ENCODE results near the gene TMEM134.

The TMEM134 gene

DNA sequence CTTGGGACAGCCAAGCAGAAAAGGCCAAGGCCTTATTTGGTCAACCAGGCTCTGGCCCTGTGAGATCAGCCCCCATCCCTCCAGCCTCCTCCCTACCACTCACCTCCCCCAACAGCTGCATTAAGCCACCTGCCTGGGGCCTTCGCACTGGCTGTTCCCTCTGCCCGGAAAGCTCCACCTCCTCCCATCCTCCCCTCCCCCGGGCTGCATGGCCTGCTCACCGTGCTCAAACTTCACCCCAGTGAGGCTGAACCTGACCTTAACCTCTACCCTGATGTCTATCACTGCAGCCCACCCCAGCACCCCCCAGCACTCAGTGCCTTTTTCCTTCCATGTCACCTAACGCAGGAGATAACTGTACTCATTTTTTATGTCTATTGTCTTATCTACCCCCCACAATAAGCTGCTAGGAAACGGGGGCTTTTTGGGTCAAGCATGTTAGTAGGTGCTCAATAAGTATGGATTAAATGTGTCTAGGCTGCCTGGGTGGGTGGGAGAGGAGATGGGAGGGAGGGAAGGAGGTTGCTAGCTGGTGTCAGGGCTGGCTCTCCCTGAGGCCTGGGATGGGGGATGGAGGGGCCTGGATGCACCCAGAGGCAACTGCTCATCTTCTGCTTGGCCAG is 32.5 kb downstream of the TMEM134 start:
- no peak for DNase-seq

DNA sequence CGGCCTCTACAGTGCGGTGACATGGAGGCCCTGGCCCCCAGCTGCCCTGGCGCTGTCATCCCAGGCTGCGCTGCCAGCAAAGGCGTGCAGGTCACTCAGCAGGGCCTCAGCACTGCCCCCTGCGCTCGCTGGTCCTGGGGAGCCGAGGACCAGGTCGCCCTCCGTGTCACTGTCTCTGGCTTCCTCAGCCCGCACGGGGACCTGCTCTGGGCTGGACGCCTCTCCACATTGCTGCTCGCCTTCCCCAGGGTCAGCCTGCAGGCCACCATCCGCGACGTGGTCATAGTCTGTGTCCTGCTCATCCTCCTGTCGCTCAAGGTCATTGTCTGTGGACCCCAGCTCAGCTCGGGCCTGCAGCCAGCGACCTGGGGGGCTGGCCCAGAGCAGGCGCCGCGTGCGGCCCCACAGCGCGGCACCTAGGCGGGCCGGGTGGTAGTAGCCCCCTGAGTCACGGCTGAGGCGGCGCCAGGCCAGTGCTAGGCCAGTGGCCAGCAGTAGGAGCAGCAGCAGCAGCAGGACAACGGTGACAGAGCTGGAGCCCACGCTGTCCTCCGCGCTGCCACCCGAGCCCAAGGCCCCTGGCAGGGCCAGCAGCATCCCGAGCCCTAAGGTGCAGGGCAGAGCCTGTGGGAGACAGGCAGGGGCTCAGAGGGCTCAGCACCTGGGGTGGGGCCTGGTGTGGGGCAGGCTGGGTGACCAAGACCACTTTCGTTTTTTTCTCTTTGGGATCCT is 33.2 kb downstream of the TMEM134 start:
- no peak for DNase-seq

DNA sequence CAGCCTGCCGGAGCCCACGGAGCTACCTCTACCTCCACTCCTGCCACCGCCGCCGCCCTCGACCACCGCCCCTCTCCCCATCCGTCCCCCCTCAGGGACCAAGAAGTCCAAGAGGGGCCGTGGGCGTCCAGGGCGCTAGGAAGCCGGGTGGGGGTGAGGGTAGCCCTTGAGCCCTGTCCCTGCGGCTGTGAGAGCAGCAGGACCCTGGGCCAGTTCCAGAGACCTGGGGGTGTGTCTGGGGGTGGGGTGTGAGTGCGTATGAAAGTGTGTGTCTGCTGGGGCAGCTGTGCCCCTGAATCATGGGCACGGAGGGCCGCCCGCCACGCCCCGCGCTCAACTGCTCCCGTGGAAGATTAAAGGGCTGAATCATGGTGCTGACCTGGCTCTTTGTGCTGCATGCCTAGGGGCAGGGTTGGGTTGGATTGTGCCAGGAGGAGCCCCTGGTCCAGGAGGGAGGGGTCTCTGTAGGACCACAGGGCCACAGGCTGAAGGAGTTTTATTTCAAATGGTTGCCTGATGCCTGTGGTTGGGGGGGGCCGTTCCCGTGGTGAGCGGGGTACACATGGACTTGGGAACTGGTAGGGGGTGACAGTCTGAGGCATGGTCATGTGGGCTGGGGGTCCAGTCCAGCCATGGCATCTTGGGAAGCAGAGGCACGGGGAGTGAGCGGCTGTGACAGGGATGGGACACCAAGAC is 33.9 kb downstream of the TMEM134 start:
- DNase-seq = no peak

DNA sequence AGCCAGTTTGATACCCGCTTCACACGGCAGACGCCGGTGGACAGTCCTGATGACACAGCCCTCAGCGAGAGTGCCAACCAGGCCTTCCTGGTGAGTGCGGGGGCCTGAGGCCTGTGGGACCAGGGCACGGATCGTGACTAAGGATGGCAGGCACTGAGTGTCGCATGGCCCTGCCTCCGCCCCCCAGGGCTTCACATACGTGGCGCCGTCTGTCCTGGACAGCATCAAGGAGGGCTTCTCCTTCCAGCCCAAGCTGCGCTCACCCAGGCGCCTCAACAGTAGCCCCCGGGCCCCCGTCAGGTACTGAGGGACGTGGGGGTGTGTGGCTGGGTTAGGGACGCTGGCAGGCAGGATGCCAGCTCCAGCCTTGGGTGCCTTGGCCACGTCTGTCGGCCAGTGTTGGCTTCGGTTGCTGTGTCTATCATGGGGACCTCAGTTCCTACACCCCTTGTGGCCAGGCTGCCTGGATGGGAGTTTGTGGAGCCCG is 34.6 kb downstream of the TMEM134 start:
- DNase-seq = no peak

DNA sequence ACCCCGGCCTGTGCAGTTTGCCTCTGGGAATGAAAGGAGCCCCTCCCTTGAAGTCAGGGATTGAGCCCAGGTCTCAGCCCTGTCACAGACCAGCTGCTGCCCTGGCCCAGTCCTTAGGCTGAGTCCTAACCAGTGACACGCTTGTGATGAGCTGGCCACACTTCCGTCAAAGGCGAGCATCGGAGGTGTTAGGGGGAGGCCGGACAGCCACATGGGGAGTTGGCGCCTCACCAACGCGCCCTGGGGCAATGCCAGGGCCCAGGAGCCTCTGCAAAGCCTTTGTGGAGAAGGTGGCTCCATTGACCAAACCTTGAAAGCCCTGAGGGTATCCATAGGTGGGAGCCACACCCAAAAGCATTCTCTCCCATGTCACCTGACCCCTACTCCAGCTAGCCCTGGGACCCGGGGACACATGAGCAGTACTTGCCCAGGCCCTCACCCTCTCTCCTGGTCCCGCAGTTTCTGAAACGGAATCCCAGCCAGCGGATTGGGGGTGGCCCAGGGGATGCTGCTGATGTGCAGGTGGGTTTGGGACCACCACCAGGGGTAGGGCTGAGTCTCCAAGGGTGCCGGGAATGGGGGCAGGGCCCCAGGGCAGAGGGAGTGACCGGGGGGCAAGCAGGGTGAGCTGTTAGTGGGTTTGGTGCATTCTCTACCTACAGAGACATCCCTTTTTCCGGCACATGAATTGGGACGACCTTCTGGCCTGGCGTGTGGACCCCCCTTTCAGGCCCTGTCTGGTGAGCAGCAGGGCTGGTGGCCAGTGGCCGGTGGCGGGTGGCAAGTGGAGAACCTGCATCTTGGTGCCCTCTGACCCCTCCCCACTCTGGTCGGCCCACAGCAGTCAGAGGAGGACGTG is 35.3 kb downstream of the TMEM134 start:
- no peak for DNase-seq

DNA sequence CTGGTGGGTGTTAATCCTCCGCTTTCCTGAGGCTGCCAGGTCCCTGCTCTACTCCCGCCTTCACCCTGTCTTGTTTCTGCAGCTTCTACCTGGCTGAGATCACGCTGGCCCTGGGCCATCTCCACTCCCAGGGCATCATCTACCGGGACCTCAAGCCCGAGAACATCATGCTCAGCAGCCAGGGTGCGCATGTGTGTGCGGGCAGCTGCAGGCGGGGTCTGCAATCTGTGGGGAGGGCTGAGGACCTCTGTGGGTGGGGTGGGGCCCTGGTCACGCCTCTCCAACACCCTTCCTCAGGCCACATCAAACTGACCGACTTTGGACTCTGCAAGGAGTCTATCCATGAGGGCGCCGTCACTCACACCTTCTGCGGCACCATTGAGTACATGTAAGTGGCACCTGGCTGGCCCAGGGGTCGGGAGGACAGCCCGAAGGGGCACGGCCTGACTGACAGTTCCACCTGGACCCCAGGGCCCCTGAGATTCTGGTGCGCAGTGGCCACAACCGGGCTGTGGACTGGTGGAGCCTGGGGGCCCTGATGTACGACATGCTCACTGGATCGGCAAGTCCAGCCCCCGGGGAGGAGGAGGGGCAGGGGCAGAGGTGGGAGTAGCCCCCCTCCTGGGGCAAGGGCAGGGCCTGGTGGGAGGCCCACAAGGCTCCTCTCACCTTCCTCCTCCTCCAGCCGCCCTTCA is 36.2 kb downstream of the TMEM134 start:
- no peak for DNase-seq

DNA sequence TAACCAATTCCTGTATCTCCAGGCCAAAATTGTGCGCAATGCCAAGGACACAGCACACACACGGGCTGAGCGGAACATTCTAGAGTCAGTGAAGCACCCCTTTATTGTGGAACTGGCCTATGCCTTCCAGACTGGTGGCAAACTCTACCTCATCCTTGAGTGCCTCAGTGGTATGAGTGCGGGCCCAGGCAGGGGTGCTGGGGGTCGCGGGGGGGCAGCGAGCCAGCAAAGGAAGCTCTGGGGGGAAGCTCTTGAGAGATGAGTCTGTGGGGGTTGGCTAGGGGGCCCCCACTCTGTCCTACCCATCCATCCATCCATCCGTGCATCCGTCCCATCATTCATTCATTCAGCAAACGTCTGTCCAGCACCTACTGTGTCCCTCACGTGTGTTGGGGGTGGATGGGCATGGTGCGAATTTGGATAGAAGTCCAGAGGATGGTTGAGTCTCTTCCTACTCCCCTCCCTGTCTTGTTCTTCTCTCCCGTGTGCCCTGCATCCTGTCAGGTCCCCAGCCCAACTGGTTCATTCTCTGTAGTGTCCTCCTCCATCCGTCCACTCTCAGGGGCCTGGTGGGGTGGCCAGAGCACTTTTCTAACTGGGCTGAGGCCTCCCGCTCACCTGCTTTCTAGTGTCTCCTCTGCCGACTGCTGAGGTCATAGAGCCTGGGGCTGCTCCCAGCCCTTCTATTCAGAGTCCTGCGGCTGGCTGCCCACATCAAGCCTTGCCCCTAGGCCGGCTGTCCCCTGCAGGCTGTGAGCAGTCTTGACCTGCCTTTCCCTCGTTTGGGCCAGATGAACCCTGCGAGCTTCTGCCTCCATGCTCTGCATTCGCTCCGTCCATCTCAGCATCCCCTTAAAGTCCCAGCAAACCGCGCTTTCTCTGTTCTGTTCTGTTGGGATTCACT is 37.5 kb downstream of the TMEM134 start:
- DNase-seq = no peak

DNA sequence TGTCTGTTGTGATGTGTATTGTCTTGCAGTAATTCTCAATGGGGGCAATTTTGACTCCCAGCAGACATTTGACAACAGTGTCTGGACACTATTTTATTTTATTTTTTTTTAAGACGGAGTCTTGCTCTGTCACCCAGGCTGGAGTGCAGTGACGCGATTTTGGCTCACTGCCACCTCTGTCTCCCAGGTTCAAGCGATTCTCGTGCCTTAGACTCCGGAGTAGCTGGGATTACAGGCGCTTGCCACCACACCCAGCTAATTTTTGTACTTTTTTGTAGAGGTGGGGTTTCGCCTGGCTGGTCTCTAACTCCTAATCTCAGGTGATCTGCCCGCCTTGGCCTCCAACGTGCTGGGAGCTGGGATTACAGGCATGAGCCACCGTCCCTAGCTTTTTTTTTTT is 39.3 kb downstream of the TMEM134 start:
- no peak for DNase-seq

DNA sequence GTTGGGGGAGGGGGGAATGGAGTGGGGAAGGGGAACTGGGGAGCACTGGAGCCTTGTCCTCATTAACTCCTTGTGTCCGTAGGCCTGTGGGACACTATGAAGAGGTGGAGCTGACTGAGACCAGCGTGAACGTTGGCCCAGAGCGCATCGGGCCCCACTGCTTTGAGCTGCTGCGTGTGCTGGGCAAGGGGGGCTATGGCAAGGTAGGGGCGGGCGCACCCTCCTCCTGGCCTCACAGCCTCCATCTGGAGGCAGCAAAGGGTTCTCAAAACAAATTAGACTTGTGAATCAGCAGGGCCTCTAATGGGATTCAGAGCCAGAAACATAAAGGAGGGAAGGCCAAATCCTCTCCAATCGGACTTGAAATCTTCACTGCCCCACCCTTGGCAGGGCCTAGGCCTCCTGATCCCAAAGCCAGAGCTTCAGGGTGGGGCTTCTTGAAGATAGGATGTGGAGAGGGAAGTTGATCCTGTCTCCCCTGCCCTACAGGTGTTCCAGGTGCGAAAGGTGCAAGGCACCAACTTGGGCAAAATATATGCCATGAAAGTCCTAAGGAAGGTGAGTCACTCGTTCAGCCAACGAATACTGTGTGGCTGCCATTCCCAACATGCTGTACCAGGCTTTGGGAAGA is 39.9 kb downstream of the TMEM134 start:
- DNase-seq = no peak

DNA sequence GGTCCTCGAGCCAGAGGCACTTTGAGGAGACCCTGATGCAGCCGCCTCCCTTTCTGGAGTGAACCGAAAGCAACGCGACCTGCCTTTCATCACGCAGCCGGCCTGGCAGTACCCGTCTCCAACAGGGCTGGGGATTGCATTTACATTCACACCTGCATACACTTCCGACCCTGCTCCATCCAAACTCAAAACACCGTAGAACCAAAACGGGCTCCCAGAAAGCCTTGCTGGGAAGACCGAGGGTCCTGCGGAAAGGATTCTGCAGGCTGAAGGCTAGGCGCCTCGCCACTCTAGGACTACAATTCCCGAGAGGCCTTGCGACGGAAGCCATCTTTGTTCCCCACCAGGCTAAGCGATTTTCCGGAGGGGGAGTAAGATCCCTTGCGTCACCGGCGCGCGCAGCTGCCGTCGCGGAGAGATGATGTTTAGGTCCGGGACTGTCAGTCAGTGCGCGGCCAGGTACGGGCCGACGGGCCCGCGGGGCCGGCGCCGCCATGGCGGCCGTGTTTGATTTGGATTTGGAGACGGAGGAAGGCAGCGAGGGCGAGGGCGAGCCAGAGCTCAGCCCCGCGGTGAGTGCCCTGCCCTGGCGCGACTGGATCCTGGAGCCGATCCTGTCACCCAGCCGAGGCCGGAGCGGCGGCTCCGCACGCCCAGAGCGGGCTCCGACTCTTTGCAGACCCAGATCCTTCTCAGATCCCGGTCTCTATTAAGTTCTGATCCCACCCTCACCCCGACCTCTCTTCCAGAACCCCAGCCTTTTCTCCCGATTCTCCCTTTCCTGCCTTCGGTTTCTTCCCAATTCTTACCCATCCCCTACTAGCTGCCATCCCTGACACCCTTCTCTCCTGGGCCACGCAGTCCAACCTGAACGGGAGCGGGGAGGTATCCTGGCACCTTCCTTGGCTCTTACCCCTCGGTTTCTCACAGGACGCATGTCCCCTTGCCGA is 40.7 kb downstream of the TMEM134 start, which contains the start of gene RPS6KB2:
Gene RPS6KB2 (plus strand): TSS at position 443 of the 950 bp plus-strand sequence. CDS start 52 bp downstream, at position 495.
- peak; percentile 99 for DNase-seq

DNA sequence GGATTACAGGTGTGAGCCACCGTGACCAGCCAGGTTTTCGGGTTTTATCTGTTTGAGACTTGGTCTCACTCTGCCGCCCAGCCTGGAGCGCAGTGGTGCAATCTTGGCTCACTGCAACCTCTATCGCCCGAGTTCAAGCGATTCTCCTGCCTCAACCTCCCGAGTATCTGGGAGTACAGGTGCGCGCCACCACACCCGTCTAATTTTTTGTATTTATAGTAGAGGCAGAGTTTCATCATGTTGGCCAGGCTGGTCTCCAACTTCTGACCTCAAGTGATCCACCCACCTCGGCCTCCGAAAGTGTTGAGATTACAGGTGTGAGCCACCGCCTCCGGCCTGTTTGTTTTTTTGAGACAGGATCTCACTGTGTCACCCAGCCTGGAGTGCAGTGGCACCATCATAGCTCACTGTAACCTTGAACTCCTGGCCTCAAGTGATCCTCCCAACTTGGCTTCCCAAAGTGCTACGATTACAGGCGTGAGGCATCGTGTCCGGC is 41.6 kb downstream of the TMEM134 start:
- DNase-seq = peak; percentile 37

DNA sequence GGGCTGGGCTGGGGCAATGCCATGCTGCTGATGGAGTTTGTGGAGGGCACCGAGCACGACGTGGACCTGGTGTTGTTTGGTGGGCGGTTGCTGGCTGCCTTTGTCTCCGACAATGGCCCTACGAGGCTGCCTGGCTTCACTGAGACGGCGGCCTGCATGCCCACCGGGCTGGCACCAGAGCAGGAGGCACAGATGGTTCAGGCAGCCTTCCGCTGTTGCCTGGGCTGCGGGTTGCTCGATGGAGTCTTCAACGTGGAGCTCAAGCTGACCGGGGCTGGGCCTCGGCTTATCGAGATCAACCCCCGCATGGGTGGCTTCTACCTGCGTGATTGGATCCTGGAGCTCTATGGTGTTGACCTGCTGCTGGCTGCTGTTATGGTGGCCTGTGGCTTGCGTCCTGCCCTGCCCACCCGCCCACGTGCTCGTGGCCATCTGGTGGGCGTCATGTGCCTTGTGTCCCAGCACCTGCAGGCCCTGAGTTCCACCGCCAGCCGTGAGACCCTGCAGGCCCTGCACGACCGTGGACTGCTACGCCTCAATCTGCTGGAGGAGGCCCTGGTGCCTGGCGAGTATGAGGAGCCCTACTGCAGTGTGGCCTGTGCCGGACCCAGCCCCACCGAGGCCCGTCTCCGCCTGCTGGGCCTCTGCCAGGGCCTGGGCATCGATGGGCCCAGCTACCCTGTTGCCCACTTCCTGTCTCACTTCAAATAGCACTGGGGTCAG is 45.0 kb downstream of the TMEM134 start:
- DNase-seq = no peak

DNA sequence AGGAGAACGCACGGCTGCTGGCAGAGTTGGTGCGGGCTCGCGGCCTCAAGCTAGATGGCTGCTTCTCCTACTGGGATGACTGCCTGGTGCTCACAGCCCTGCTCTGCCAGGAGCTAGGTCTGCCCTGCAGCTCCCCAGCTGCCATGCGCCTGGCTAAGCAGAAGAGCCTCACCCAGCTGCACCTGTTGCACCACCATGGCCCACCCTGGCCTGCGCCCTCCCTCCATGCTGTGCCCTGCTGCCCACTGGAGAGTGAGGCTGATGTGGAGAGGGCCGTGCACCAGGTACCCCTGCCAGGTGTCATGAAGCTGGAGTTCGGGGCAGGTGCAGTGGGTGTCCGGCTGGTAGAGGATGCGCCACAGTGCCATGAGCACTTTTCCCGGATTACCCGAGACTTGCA is 45.6 kb downstream of the TMEM134 start:
- no peak for DNase-seq

DNA sequence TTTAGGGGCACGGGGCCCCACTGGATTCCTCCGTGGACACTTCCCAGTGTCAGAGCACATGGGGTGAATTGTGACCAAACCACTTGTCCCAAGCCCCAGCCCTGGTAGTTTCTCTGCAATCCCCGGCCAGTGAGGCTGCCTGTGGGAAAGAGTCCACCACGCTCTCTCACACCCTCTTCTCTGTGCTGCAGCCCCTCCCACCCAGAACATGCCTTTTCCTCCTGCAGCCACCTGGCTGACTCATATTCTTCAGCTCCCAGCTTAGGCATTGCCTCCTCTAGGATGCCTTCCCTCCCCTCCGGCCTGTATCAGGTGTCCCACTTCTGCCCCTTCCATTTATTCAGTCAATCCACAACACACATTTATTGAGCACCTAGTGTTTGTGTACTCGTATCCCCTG is 46.2 kb downstream of the TMEM134 start:
- no peak for DNase-seq

DNA sequence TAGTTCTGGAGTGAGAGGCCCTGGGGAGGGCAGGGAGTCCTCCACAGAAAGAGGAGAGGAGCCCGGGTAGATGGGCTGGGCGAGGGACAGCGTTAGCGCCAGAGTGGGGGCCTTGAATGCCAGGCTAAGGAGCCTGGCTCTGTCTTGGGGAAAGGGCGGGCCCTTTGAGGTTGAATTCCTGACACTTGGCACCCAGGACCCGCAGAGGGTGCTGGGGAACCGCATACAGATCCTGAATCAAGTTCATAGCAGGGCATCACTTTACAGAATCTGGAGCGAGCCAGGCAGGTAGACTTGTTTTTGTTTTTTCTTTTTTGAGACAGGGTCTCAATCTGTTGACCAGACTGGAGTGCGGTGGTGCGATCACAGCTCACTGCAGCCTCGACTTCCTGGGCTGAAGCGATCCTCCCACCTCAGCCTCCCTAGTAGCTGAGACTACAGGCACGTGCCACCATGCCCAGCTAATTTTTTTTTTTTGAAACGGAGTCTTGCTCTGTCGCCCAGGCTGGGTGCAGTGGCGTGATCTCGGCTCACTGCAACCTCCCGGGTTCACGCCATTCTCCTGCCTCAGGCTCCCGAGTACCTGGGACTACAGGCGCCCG is 47.5 kb downstream of the TMEM134 start:
- no peak for DNase-seq

DNA sequence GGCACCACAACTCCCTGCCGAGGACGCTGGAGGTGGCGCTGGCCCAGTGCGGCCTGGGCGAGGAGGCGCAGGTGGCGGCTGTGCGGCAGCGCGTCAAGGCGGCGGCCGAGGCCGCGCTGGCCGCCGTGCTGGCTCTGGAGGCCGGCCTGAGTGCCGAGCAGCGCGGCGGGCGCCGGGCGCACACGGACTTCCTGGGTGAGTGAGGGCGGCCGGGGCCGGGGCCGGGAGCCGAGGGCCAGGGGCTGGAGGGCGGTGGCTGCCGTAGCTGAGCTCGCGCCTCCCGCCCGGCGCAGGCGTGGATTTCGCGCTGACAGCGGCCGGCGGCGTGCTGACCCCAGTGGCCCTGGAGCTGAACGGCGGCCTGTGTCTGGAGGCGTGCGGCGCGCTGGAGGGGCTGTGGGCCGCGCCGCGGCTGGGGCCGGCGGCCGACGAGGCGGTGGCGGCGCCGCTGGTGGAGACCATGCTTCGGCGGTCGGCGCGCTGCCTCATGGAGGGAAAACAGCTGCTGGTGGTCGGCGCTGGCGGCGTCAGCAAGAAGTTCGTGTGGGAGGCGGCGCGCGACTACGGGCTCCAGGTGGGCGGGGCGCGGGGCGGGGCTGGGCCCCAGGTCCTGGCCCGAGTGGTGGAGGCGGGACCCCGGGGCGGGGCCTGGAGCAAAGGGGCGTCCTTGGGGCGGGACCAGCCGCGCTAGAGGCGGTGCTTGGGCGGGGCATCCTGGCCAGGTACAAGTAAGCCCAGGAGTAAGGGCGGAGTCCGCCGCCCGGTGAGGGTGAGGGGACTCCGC is 48.2 kb downstream of the TMEM134 start:
- peak; percentile 98 for DNase-seq

DNA sequence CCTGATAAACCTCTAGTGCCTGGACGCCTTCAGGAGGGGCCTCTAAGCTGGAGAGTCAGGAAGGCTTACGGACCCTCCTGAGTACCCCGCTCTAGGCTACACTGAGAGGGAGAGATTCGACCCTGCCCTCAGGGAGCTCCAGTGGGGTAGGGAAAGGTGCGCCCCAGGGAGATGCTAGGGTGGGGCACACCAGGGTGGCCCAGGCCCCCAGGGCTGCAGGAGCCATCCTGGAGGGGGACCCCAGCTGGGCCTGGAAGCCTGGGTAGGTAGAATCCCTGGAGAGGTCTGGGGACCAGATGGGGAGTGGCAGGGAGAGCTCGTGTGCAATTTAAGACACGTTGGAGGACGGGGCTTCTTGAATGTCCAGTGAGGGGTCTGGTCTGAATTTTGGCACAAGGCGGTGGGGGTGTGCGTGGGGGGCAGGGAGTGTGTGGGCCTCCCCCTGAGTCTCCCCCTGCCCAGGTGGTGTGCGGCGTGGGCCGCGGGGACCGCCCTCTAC is 48.9 kb downstream of the TMEM134 start:
- DNase-seq = no peak
